ENCODE data around the gene EMC8. TPM values are rescaled to one million over a fixed set of nuclear protein-coding genes. Genes with fewer than 3 reads are reported as not detected.
"Not testable (repeated sequence)": the region's sequence is repeated elsewhere in the genome, so short reads cannot be mapped to it uniquely, and the experiment has no call there.

EMC8 gene
- 29.2 TPM for total RNA-seq

GRCh38 chr16:85799497-85800320 lies at the start of gene EMC8, which contains the start of gene COX4I1:
EMC8 (minus strand) TSS chr16:85799544; CDS start chr16:85799295, 249 bp downstream.
COX4I1 (plus strand) TSS chr16:85799695; CDS start chr16:85801206, 1,511 bp downstream.
- peak; percentile 98 for DNase-seq (ENCODE audit: low spot score)
- intact Hi-C loops (cut with DNase I) = no loop called here
- peak; percentile 99 for ATAC-seq

GRCh38 chr16:85848986-85849385 lies 49.6 kb upstream of the EMC8 start:
- ATAC-seq (no peak), DNase-seq (ENCODE audit: low spot score) (no peak)
- intact Hi-C loops (cut with DNase I) = no loop called here

- ATAC-seq (no peak), DNase-seq (ENCODE audit: low spot score) (peak; percentile 57)
- intact Hi-C loops (cut with DNase I) = no loop called here
Measured at GRCh38 chr16:85847681-85848601, 48.6 kb upstream of the EMC8 start.

- DNase-seq (ENCODE audit: low spot score) (peak; percentile 36), ATAC-seq (no peak)
- intact Hi-C loops (cut with DNase I) = no loop called here
Measured at GRCh38 chr16:85847036-85847435, 47.7 kb upstream of the EMC8 start.

GRCh38 chr16:85846461-85846860 lies 47.1 kb upstream of the EMC8 start:
- intact Hi-C loops (cut with DNase I) = no loop called here
- DNase-seq (ENCODE audit: low spot score) (no peak), ATAC-seq (no peak)

DNA sequence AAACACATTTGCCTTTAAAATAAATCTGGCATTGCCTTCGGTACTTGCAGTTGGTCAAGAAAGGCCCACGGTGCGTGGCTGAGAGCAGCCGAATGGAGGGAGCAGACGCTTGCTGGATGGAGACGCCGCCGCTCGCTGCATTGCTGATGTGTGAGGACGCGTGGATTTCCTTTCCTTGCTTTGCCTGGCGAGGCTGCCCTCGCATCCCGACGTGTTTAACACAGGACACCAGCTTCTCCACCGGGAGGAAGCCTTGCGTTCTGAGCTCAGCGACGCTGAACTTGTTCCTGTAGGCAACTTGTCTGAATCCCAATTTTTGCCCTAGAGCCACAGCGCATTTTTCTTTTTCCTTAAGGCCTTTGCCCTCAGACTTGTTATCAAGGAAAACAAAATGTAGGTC lies 45.9 kb upstream of the EMC8 start:
- intact Hi-C loops (cut with DNase I) = no loop called here

DNA sequence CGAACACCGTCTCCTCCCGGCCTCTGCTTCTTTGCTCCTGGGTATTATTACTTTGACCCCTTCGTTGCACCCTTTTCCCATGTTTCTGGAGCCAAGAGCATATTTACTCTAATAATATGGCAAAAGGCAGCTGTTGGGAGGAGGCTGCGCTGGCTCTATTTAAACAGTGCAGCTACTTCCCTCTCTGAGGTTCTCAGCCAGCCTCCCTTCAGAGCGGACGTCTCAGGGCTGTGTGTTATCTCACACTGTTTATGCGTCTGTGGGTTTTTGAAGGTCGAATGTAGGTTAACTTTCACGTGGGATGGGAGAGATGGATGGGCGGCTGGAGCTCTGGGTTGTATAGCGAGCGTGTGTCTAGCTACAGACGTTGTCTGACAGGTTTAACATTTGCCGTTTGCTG lies 45.4 kb upstream of the EMC8 start:
- peak; percentile 37 for DNase-seq (ENCODE audit: low spot score)
- intact Hi-C loops (cut with DNase I) = no loop called here
- no peak for ATAC-seq

More for the DNA sequence above, 45.9 kb upstream of the EMC8 start:
- ATAC-seq (no peak), DNase-seq (ENCODE audit: low spot score) (peak; percentile 49)

DNA sequence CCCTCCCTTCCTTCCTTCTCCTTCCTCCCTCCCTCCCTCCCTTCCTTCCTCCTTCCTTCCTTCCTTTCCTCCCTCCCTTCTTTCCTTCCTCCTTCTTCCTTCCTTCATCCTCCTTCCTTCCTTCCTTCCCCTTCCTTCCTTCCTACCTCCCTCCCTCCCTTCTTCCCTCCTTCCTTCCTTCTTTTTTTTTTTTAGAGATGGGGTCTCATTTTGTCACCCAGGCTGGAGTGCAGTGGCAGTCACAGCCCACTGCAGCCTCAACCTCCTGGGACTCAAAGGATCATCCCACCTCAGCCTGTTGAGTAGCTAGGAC lies 44.8 kb upstream of the EMC8 start:
- intact Hi-C loops (cut with DNase I) = no loop called here
- ATAC-seq = no peak
- no peak for DNase-seq (ENCODE audit: low spot score)

DNA sequence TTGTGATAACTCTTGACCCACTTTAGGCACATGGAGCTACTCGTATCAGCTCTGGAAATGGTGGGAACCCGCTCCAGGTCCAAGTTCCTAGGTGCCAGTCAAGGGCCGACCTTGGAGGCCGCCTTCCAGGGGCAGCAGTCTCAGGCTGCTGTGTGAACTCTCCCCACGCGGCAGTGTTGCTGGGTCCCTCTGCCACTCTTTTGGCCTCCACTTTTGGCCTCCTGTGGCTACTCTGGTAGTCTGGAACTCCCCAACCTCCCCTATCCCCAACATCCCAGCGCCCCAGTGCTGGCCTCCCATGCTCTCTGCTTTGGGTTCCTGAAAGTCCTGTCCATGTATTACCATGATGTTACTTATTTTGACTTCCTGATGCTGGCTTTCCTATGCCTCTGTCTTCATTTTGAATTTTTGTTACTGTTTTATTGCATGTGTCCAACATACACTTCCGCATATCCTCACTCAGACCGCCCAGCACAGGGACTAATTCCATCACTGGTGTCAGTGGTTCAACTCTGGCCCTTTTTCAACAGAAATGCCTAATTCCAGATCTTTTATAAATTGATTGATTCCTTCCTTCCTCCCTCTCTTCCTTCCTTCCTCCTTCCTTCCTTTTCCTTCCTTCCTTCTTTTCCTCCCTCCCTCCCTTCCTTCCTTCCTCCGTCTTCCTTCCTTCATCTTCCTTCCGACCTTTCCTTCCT lies 44.3 kb upstream of the EMC8 start:
- intact Hi-C loops (cut with DNase I) = no loop called here

DNA sequence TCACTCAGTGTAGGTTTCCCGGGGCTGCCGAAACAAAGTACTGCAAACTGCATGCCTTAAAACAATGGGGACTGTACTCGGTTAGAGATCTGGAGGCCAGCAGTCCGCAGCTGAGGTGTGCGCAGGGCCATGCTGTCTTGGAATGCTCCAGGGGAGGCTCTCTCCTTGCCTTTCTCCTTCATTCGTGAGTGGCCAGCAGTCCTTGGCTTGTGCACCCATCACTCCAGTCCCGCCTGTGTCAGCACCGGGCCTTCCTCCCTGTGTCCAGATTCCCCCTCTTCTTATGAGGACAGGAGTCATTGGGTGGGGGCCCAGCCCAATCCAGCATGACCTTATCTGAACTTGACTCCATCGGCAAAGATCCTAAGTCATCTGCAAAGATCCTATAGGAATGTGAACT lies 43.5 kb upstream of the EMC8 start:
- intact Hi-C loops (cut with DNase I) = no loop called here
- DNase-seq (ENCODE audit: low spot score) = peak; percentile 28
- no peak for ATAC-seq

More for the DNA sequence above, 44.3 kb upstream of the EMC8 start:
- no peak for DNase-seq (ENCODE audit: low spot score)
- ATAC-seq = no peak

GRCh38 chr16:85842435-85842834 lies 43.1 kb upstream of the EMC8 start:
- intact Hi-C loops (cut with DNase I) = no loop called here

GRCh38 chr16:85840801-85841200 lies 41.5 kb upstream of the EMC8 start:
- intact Hi-C loops (cut with DNase I) = no loop called here
- peak; percentile 36 for DNase-seq (ENCODE audit: low spot score)
- no peak for ATAC-seq

More at GRCh38 chr16:85842435-85842834, 43.1 kb upstream of the EMC8 start:
- ATAC-seq (no peak), DNase-seq (ENCODE audit: low spot score) (peak; percentile 28)

GRCh38 chr16:85840395-85840794 lies 41.1 kb upstream of the EMC8 start:
- DNase-seq (ENCODE audit: low spot score) = no peak
- intact Hi-C loops (cut with DNase I) = no loop called here
- ATAC-seq = no peak

DNA sequence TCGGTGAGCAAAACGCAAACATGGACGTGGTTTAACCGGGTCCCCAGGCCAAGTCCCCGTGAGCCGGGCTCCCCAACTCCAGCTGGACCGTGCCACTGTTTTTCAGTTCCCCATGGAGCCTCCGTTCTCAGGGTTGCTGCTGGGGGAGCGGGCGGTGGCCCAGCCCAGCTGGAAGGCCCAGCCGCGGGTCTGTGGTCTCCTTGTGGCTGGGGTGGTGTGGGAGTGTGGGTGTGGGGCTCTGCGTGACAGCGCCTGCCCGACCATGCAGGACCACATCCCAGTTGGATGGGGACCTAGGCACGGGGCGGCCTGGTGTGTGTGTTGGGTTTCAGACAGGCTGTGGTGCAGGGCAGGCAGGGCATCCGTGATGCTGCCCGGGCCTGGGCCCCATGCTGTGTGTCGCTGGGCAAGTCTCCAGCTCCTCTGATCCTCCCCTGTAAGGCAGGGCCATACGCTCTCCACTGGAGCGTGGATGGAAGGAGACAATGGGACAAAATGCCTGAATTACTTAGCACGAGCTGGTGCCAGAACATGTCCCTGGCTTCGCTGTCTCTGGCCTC lies 40.4 kb upstream of the EMC8 start:
- intact Hi-C loops (cut with DNase I) = no loop called here
- no peak for DNase-seq (ENCODE audit: low spot score)
- ATAC-seq = peak; percentile 18

DNA sequence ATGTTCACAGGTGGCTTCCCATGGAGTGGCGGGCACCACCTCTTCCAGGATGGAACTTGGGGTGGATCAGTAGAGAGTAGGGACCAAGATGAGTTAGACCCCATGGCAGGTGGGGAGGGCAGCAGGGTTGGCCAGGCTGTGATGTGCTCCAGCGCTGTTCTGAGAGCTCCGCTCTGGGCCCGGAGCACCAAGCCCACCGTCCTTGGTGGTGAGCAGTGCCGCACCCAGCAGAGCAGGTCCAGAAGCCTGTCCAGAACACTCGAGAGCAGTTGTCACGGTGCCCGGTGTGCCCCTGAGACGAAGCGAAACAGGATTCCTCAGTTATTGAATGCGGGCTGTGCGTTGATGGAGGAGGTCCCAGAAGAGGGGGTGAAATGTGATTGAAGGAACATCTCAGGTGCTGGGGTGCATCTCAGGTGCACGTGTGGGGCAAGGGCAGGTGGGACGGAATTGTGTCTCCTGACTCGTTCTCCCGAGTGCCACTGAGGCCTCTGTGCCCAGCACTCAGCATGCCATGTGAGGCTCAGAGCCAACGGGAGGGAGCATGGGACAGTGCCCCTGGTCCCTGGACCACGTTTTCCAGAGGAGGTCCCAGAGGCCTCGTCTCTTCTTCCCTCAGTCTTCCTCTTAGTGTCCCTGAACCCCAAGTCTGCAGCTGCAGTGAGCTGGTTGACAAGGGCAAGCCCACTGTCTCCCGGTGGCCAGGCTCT lies 39.7 kb upstream of the EMC8 start:
- ATAC-seq (no peak), DNase-seq (ENCODE audit: low spot score) (no peak)
- intact Hi-C loops (cut with DNase I) = no loop called here

GRCh38 chr16:85838381-85838780 lies 39.0 kb upstream of the EMC8 start:
- intact Hi-C loops (cut with DNase I) = no loop called here
- no peak for DNase-seq (ENCODE audit: low spot score)
- ATAC-seq = no peak

DNA sequence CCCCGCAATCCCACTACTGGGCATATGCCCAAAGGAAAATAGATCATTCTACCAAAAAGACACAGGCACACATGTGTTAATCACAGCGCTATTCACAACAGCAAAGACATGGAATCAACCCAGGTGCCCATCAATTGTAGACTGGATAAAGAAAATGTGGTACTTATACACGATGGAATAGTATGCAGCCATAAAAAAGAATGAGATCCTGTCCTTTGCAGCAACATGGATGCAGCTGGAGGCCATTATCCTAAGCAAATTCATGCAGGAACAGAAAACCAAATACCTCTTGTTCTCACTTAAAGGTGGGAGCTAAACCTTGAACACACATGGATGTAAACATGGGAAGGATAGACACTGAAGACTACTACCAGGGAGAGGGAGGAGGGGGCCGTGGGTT lies 38.3 kb upstream of the EMC8 start:
- DNase-seq (ENCODE audit: low spot score); ATAC-seq; intact Hi-C loops (cut with DNase I): not testable (repeated sequence)
